ENCODE data around the gene EDEM2. TPM values are rescaled to one million over a fixed set of nuclear protein-coding genes. Genes with fewer than 3 reads are reported as not detected.
"Not testable (repeated sequence)": the region's sequence is repeated elsewhere in the genome, so short reads cannot be mapped to it uniquely, and the experiment has no call there.

EDEM2 gene
- total RNA-seq, 1 donor from 2014 or later = 19.2 TPM

- H3K4me1 Mint-ChIP-seq; H3K27ac Mint-ChIP-seq; H3K4me3 Mint-ChIP-seq; H3K36me3 Mint-ChIP-seq (ENCODE audit: low read depth); H3K9me3 Mint-ChIP-seq; H3K27me3 Mint-ChIP-seq; DNase-seq; intact Hi-C loops (cut with micrococcal nuclease): not testable (repeated sequence)
These were observed 13.2 kb upstream of the EDEM2 start for GRCh38 chr20:35160341-35160740.

- Mint-ChIP-seq H3K9me3 (no peaks in the 10 kb centered on the region), H3K4me3 (no peak overlapping the region), H3K4me1 (peaks cover 2% of the 10 kb centered on the region), H3K27me3 (no peaks in the 10 kb centered on the region), H3K27ac (no peak overlapping the region), H3K36me3 (ENCODE audit: low read depth) (no peaks in the 10 kb centered on the region)
- DNase-seq = no peak
- intact Hi-C loops (cut with micrococcal nuclease) = no loop called here
These were observed 9.8 kb upstream of the EDEM2 start for GRCh38 chr20:35156978-35157377.

GRCh38 chr20:35155936-35156335 lies 8.8 kb upstream of the EDEM2 start:
- DNase-seq = no peak
- intact Hi-C loops (cut with micrococcal nuclease) = no loop called here
- Mint-ChIP-seq H3K27ac (no peak overlapping the region), H3K4me1 (no peaks in the 10 kb centered on the region), H3K4me3 (no peak overlapping the region), H3K9me3 (no peaks in the 10 kb centered on the region), H3K36me3 (ENCODE audit: low read depth) (no peaks in the 10 kb centered on the region), H3K27me3 (peaks cover 1% of the 10 kb centered on the region)

DNA sequence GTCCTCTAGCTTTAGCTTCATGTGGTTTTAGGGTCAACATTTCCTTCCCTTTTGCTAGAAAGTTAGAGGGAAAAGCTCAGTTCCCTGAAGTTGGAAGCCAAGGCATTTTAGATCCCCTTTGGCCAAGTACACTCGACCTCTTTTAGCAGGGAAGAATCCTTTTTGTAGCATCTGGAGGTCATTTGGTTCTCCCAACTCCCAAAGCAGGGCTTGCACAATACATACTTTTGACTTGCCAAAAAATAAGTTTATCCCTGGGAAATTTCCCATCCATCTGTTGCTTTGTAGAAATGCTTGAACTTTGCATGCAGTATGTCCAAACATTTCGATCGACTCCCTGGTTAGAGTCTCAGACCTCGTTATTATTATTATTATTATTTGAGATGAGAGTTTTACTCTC lies 4.6 kb upstream of the EDEM2 start:
- H3K36me3 Mint-ChIP-seq (ENCODE audit: low read depth) = peaks cover 3% of the 10 kb centered on the region
- H3K4me3 Mint-ChIP-seq = no peak overlapping the region
- H3K27me3 Mint-ChIP-seq = peaks cover 3% of the 10 kb centered on the region
- intact Hi-C loops (cut with micrococcal nuclease) = no loop called here
- DNase-seq = no peak
- peaks cover 11% of the 10 kb centered on the region for H3K4me1 Mint-ChIP-seq
- no peaks in the 10 kb centered on the region for H3K9me3 Mint-ChIP-seq
- H3K27ac Mint-ChIP-seq = no peak overlapping the region

- intact Hi-C loops (cut with micrococcal nuclease) = no loop called here
- peaks cover 3% of the 10 kb centered on the region for H3K27me3 Mint-ChIP-seq
- no peak overlapping the region for H3K27ac Mint-ChIP-seq
- no peak overlapping the region for H3K4me3 Mint-ChIP-seq
- DNase-seq = no peak
- H3K36me3 Mint-ChIP-seq (ENCODE audit: low read depth) = peaks cover 3% of the 10 kb centered on the region
- H3K9me3 Mint-ChIP-seq = no peaks in the 10 kb centered on the region
- H3K4me1 Mint-ChIP-seq = peaks cover 14% of the 10 kb centered on the region
These were observed 3.9 kb upstream of the EDEM2 start for GRCh38 chr20:35150846-35151579.

DNA sequence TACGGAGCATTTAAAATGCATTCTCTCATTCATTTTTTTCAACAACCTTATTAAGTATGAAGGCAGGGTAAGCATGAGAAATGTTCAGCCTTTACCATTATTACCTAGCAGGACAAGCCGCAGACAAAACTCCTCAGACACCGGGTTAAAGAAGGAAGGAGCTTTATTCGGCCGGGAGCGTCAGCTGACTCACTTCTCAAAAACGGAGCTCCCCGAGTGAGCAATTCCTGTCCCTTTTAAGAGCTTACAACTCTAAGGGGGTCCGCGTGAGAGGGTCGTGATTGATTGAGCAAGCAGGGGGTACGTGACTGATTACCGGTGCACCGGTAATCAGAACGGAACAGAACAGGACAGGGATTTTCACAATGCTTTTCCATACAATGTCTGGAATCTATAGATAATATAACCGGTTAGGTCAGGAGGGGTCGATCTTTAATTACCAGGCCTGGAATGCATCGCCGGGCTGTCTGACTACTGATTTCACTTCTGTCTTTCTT lies 487 bp upstream of the EDEM2 start:
- peaks cover 13% of the 10 kb centered on the region for H3K36me3 Mint-ChIP-seq (ENCODE audit: low read depth)
- intact Hi-C loops (cut with micrococcal nuclease) = loop anchor here (1.0 to 10.0 kb wide), 5 partner anchors 55 to 322 kb away; partner anchors contain the start of genes EIF6, NCOA6, TRPC4AP and UQCC1
- peaks cover 22% of the 10 kb centered on the region for H3K4me1 Mint-ChIP-seq
- H3K4me3 Mint-ChIP-seq = peak overlapping the region; percentile 91
- peak overlapping the region; percentile 89 for H3K27ac Mint-ChIP-seq
- DNase-seq = peak; percentile 72
- H3K9me3 Mint-ChIP-seq, H3K27me3 Mint-ChIP-seq: not testable (repeated sequence)

DNA sequence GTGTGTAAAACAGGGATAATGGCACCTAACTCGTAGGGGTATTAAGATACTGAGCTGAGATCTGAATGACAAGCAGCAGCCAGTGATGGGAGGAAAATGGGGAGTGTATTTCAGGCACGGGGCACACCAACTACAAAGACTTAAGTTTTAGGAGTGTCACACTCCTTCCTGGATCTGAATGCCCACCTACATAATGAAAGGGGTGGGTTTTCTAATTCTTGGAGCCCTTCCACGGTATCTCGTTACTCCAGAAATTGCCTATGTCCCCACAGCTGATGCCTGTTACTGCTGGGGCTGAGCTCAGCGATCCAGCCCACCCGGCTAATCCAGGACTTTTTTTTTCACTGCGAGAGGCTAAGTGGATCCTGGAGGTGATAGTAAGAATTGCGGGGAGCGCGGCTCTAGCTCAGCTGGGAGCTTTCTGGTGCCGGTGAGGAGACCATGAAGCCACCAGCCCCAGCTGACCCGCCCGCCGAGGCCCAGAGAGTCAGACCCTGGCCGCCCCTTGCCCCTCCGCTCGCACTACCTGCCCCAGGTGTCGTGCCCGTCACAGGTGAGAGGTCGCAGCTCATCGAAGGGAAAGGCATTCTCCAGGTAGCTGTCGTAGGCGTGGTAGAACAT lies 727 bp downstream of the EDEM2 start:
- Mint-ChIP-seq H3K9me3 (no peaks in the 10 kb centered on the region), H3K27me3 (peaks cover 3% of the 10 kb centered on the region), H3K4me3 (peak overlapping the region; percentile 91), H3K27ac (peak overlapping the region; percentile 89), H3K36me3 (ENCODE audit: low read depth) (peaks cover 21% of the 10 kb centered on the region), H3K4me1 (peaks cover 26% of the 10 kb centered on the region)
- DNase-seq = no peak
- intact Hi-C loops (cut with micrococcal nuclease) = loop anchor here (2.0 to 10.0 kb wide), 3 partner anchors 54 to 272 kb away; partner anchors contain the start of genes TRPC4AP and UQCC1

GRCh38 chr20:35145141-35145564 lies 2.0 kb downstream of the EDEM2 start:
- no peak overlapping the region for H3K27ac Mint-ChIP-seq
- H3K4me1 Mint-ChIP-seq = peaks cover 26% of the 10 kb centered on the region
- H3K9me3 Mint-ChIP-seq = no peaks in the 10 kb centered on the region
- intact Hi-C loops (cut with micrococcal nuclease) = loop anchor here (1.0 to 10.0 kb wide), 2 partner anchors 63 to 270 kb away; partner anchors contain the start of gene UQCC1
- H3K4me3 Mint-ChIP-seq = peak overlapping the region; percentile 57
- peak; percentile 78 for DNase-seq
- peaks cover 27% of the 10 kb centered on the region for H3K36me3 Mint-ChIP-seq (ENCODE audit: low read depth)
- no peaks in the 10 kb centered on the region for H3K27me3 Mint-ChIP-seq

DNA sequence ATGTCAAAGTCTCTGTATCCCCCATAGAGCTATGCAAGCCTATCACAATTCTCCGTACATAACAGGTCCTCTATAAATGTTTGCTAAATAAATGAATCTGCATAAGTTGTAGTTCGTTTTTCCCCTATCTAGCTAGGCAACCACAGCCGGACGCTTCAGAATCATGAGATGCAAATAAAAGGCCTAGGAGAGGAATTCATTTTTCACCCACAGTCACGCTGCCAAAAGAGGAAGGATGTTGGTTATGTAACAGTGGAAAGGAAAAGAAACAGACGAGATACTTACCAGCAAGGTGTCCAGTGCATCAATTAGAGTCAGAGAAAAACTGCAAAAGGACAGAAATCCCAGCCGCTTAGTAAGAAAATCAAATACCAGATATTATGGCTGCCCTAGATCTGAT lies 2.4 kb downstream of the EDEM2 start:
- DNase-seq = no peak
- Mint-ChIP-seq H3K4me1 (peaks cover 26% of the 10 kb centered on the region), H3K36me3 (ENCODE audit: low read depth) (peaks cover 30% of the 10 kb centered on the region), H3K27me3 (no peaks in the 10 kb centered on the region), H3K27ac (no peak overlapping the region), H3K4me3 (no peak overlapping the region), H3K9me3 (no peaks in the 10 kb centered on the region)
- intact Hi-C loops (cut with micrococcal nuclease) = loop anchor here (1.0 to 10.0 kb wide), 2 partner anchors 64 to 270 kb away; partner anchors contain the start of gene UQCC1

GRCh38 chr20:35135867-35136586 lies 11.1 kb downstream of the EDEM2 start:
- H3K9me3 Mint-ChIP-seq = no peaks in the 10 kb centered on the region
- no peak overlapping the region for H3K4me3 Mint-ChIP-seq
- peaks cover 43% of the 10 kb centered on the region for H3K36me3 Mint-ChIP-seq (ENCODE audit: low read depth)
- DNase-seq = no peak
- H3K27me3 Mint-ChIP-seq = no peaks in the 10 kb centered on the region
- intact Hi-C loops (cut with micrococcal nuclease) = no loop called here
- H3K4me1 Mint-ChIP-seq = no peaks in the 10 kb centered on the region
- no peak overlapping the region for H3K27ac Mint-ChIP-seq

DNA sequence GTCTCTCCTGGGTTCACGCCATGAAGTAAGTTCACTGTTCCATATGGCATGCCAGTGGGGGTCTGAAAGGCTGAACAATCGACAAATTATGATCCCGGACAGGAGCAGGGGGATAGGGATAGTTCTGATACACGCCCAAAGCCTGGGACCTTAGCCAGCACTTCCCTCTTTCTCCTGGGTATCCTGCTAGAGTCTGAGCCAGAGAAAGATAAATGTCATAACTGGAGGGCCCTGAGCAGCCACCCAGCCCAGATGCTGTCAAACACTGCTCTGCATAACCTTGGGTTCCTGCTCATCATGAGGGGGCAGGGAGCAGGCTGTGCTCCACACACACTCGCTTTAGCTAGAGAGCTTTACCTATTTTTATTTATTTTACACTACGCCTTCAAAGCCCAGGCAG lies 12.3 kb downstream of the EDEM2 start:
- DNase-seq = no peak
- no peaks in the 10 kb centered on the region for H3K4me1 Mint-ChIP-seq
- peaks cover 37% of the 10 kb centered on the region for H3K36me3 Mint-ChIP-seq (ENCODE audit: low read depth)
- H3K9me3 Mint-ChIP-seq = no peaks in the 10 kb centered on the region
- H3K27ac Mint-ChIP-seq = no peak overlapping the region
- H3K4me3 Mint-ChIP-seq = no peak overlapping the region
- no peaks in the 10 kb centered on the region for H3K27me3 Mint-ChIP-seq
- intact Hi-C loops (cut with micrococcal nuclease) = no loop called here

- Mint-ChIP-seq H3K9me3 (no peaks in the 10 kb centered on the region), H3K36me3 (ENCODE audit: low read depth) (peaks cover 36% of the 10 kb centered on the region), H3K4me1 (no peaks in the 10 kb centered on the region), H3K27ac (no peak overlapping the region), H3K27me3 (no peaks in the 10 kb centered on the region), H3K4me3 (no peak overlapping the region)
- intact Hi-C loops (cut with micrococcal nuclease) = no loop called here
- DNase-seq = no peak
These were observed 12.7 kb downstream of the EDEM2 start for GRCh38 chr20:35134472-35134871.

DNA sequence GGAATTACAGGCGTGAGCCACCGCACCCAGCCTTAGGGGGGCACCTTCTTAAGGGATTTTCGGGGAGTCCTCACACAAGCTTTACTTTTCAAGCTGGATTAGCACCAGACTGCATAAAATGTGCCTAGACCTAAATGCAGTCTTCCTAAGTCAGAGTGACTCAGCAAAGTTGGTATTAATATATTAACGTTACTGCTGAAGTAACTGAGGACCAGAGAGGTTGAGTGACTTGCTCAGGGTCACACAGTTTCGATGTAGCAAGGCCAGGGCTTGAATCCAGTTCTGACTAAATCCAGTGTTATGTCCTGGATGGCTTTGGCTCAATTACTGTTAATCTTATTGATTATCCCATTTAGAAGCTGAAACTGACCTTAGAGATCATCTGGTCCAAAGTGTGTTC lies 13.4 kb downstream of the EDEM2 start:
- Mint-ChIP-seq H3K27ac (no peak overlapping the region), H3K4me1 (no peaks in the 10 kb centered on the region), H3K9me3 (no peaks in the 10 kb centered on the region), H3K4me3 (no peak overlapping the region), H3K36me3 (ENCODE audit: low read depth) (peaks cover 34% of the 10 kb centered on the region), H3K27me3 (no peaks in the 10 kb centered on the region)
- no peak for DNase-seq
- intact Hi-C loops (cut with micrococcal nuclease) = no loop called here

DNA sequence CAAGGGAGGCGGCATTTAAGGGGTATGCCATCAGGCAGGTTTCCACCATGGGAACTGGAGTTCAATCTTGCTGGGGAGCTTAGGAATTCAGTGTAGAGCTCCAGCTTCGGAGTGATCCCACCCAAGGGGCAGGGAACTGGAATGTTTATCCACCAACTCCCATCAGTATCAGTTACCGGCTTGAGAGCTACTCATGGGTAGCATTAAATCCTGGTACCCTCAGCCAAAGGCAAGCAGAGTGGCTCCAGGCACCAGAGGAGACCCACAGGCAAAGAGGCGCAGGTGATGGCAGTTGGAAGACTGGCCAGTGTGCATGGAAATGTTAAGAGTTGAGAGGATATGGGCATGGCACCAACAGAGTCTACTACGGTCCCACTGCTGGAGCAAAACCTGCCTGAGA lies 14.1 kb downstream of the EDEM2 start:
- DNase-seq = no peak
- H3K9me3 Mint-ChIP-seq = no peaks in the 10 kb centered on the region
- no peak overlapping the region for H3K4me3 Mint-ChIP-seq

More for the DNA sequence above, 14.1 kb downstream of the EDEM2 start:
- H3K27ac Mint-ChIP-seq = no peak overlapping the region
- H3K36me3 Mint-ChIP-seq (ENCODE audit: low read depth) = peaks cover 36% of the 10 kb centered on the region
- no peaks in the 10 kb centered on the region for H3K27me3 Mint-ChIP-seq
- intact Hi-C loops (cut with micrococcal nuclease) = no loop called here
- no peaks in the 10 kb centered on the region for H3K4me1 Mint-ChIP-seq
